ENCODE results near the gene CD81.

DNA sequence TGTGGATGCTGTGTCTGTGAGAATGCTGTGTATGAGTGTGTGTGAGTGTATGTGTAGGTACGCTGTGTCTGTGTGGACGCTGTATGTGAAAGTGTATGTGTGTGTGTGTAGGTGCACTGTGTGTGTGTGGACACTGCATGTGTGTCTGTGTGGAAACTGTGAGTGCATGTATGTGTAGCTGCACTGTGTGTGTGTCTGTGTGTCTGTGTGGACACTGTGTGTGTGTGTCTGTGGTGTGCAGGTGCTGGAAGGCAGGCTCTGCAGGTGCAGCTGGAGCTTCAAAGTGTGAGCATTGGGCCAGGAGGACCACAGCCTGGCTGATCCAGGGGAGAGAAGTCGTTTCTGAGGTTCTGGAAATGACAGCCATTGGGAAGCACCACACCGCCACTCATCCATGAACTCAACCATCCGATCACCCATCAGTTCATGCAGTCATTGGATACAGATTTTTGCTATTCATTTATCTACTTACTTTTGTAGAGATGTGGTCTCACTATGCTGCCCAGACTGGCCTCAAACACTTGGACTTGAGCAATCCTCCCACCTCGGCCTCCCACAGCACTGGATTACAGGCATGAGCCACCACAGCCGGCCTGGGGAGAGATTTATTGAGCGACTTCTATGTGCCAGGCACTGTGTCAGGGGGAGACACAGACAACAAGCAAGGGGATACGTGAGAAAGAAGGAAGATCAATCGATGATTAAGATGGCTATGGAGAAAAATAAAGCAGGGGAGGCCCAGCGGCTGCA, 57.6 kb downstream of the CD81 start:
- TF ChIP-seq, protein P1, sequence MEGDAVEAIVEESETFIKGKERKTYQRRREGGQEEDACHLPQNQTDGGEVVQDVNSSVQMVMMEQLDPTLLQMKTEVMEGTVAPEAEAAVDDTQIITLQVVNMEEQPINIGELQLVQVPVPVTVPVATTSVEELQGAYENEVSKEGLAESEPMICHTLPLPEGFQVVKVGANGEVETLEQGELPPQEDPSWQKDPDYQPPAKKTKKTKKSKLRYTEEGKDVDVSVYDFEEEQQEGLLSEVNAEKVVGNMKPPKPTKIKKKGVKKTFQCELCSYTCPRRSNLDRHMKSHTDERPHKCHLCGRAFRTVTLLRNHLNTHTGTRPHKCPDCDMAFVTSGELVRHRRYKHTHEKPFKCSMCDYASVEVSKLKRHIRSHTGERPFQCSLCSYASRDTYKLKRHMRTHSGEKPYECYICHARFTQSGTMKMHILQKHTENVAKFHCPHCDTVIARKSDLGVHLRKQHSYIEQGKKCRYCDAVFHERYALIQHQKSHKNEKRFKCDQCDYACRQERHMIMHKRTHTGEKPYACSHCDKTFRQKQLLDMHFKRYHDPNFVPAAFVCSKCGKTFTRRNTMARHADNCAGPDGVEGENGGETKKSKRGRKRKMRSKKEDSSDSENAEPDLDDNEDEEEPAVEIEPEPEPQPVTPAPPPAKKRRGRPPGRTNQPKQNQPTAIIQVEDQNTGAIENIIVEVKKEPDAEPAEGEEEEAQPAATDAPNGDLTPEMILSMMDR (IDR thresholded peaks at IDR 0.05; ENCODE audit: insufficient read depth, low read length, poor library complexity, severe bottlenecking), result no peak
- no peak for TF ChIP-seq EZH2phosphoT487 (conservative IDR thresholded peaks at IDR 0.05; ENCODE audit: low read length)

Data from SU-DHL-6 (cell line).